ENCODE results near the gene ERCC1. TPM values are rescaled to one million over a fixed set of nuclear protein-coding genes. Genes with fewer than 3 reads are reported as not detected.
"Not testable (repeated sequence)": the region's sequence is repeated elsewhere in the genome, so short reads cannot be mapped to it uniquely, and the experiment has no call there.

ERCC1 gene
- total RNA-seq, 1 donor from 2014 or later, result 123 TPM

- H3K27me3 ChIP-seq, result no peaks in the 10 kb centered on the region
- H3K36me3 ChIP-seq, result peaks cover 0 to 11% of the 10 kb centered on the region in 2 donors
- DNase-seq (ENCODE audit: extremely low spot score in 2 of 2), result no peak
- intact Hi-C loops (cut with DNase I), result no loop called here
- TF ChIP-seq POLR2AphosphoS5 (IDR thresholded peaks at IDR 0.05; ENCODE audit: insufficient read depth in 1 of 2, low read depth in 1 of 2), result no peak
- no peak for TF ChIP-seq POLR2A (IDR thresholded peaks at IDR 0.05)
- no peak for TF ChIP-seq CTCF (IDR thresholded peaks at IDR 0.05)
- no peak overlapping the region for H3K4me3 ChIP-seq
- H3K27ac ChIP-seq, result no peak overlapping the region
- H3K9me3 ChIP-seq, result no peaks in the 10 kb centered on the region
- H3K4me1 ChIP-seq, result peaks cover 29% of the 10 kb centered on the region
Observed at GRCh38 chr19:45408121-45408520, 15.6 kb downstream of the ERCC1 start.

- H3K4me3 ChIP-seq; H3K9me3 ChIP-seq; intact Hi-C loops (cut with DNase I); H3K27me3 ChIP-seq; DNase-seq (ENCODE audit: extremely low spot score in 2 of 2); H3K27ac ChIP-seq; H3K36me3 ChIP-seq: not testable (repeated sequence)
- peaks cover 33% of the 10 kb centered on the region for H3K4me1 ChIP-seq
Observed at GRCh38 chr19:45407585-45407984, 16.1 kb downstream of the ERCC1 start.

GRCh38 chr19:45407091-45407375 is 16.7 kb downstream of the ERCC1 start:
- H3K27ac ChIP-seq, result no peak overlapping the region
- intact Hi-C loops (cut with DNase I), result no loop called here

GRCh38 chr19:45406226-45407090 is 17.3 kb downstream of the ERCC1 start, which contains the start of gene POLR1G:
POLR1G (plus strand) TSS chr19:45406644; CDS start chr19:45406697, 53 bp downstream.
- Histone ChIP-seq H3K9me3 (no peaks in the 10 kb centered on the region), H3K36me3 (no peaks in the 10 kb centered on the region), H3K27me3 (no peaks in the 10 kb centered on the region), H3K4me3 (peak within 1 kb of the TSS; percentile 65 to 69), H3K4me1 (peaks cover 41% of the 10 kb centered on the region), H3K27ac (peak within 1 kb of the TSS; percentile 97)
- DNase-seq (ENCODE audit: extremely low spot score in 2 of 2), result no peak
- intact Hi-C loops (cut with DNase I), result no loop called here
- TF ChIP-seq POLR2A (IDR thresholded peaks at IDR 0.05), result no peak
- TF ChIP-seq POLR2AphosphoS5 (IDR thresholded peaks at IDR 0.05; ENCODE audit: insufficient read depth in 1 of 2, low read depth in 1 of 2), result peak; percentile 76 to 83
- peak in 1 of 3 experiments; percentile 27 for TF ChIP-seq CTCF (IDR thresholded peaks at IDR 0.05)

More at GRCh38 chr19:45407091-45407375, 16.7 kb downstream of the ERCC1 start:
- Histone ChIP-seq H3K27me3 (no peaks in the 10 kb centered on the region), H3K4me1 (peaks cover 39% of the 10 kb centered on the region), H3K4me3 (peak overlapping the region; percentile 65 to 69), H3K9me3 (no peaks in the 10 kb centered on the region), H3K36me3 (peaks cover 0 to 1% of the 10 kb centered on the region in 2 donors)
- TF ChIP-seq POLR2A (IDR thresholded peaks at IDR 0.05) (no peak), POLR2AphosphoS5 (IDR thresholded peaks at IDR 0.05; ENCODE audit: insufficient read depth in 1 of 2, low read depth in 1 of 2) (no peak), CTCF (IDR thresholded peaks at IDR 0.05) (no peak)
- DNase-seq (ENCODE audit: extremely low spot score in 2 of 2), result no peak

GRCh38 chr19:45405435-45406225 is 18.1 kb downstream of the ERCC1 start:
- Histone ChIP-seq H3K27me3 (no peaks in the 10 kb centered on the region), H3K9me3 (no peaks in the 10 kb centered on the region), H3K36me3 (no peaks in the 10 kb centered on the region), H3K4me1 (peaks cover 41% of the 10 kb centered on the region), H3K4me3 (peak overlapping the region; percentile 65 to 69), H3K27ac (peak overlapping the region; percentile 97)
- TF ChIP-seq POLR2A (IDR thresholded peaks at IDR 0.05) (no peak), CTCF (IDR thresholded peaks at IDR 0.05) (no peak), POLR2AphosphoS5 (IDR thresholded peaks at IDR 0.05; ENCODE audit: insufficient read depth in 1 of 2, low read depth in 1 of 2) (peak; percentile 75 to 79)
- DNase-seq (ENCODE audit: extremely low spot score in 2 of 2), result peak in 1 of 2 donors; percentile 95
- intact Hi-C loops (cut with DNase I), result no loop called here

All from vagina (tissue), 2 donors.